ENCODE results near the gene KIF5A. TPM values are rescaled to one million over a fixed set of nuclear protein-coding genes. Genes with fewer than 3 reads are reported as not detected.

Gene KIF5A
- polyA plus RNA-seq, 1 of the 3 experiments (the other 2 are of a cell fraction) = 6.2 TPM

- POLR2A ChIA-PET = interaction anchor here (0.7 to 1.2 kb wide), 2 partner anchors 9 to 14 kb away, joined by 3 to 4 read pairs; partner anchors contain the start of gene DDIT3
- Histone ChIP-seq H3K4me1 (ENCODE audit: control insufficient read depth in 1 of 2, insufficient read depth in 2 of 2, low read depth in 1 of 2, low read length in 1 of 2) (no peaks in the 10 kb centered on the region), H3K27me3 (ENCODE audit: insufficient read depth) (no peaks in the 10 kb centered on the region), H3K79me2 (ENCODE audit: insufficient read depth) (peaks cover 13% of the 10 kb centered on the region), H3K4me2 (no peak overlapping the region), H4K20me1 (ENCODE audit: insufficient read depth) (no peaks in the 10 kb centered on the region), H3K9ac (no peak overlapping the region), H3K9me2 (no peaks in the 10 kb centered on the region), H3F3A (replicated peaks; ENCODE audit: insufficient read depth) (peaks cover 15% of the 10 kb centered on the region), H2AFZ (ENCODE audit: low read depth) (no peak overlapping the region), H3K27ac (ENCODE audit: low read depth in 2 of 2, low read length in 1 of 2) (no peak overlapping the region), H3K9me3 (no peaks in the 10 kb centered on the region), H3K36me3 (replicated peaks in 1 of 2; ENCODE audit: control insufficient read depth in 1 of 2, insufficient read depth in 2 of 2, low read length in 1 of 2) (peaks cover 63 to 91% of the 10 kb centered on the region in 2 experiments), H3K4me3 (ENCODE audit: low read depth in 2 of 2, low read length in 1 of 2) (no peak overlapping the region)
- CTCF ChIA-PET = interaction anchor here (0.6 to 2.7 kb wide), 6 partner anchors 10 to 232 kb away, joined by 3 to 11 read pairs (median 4); no protein-coding TSS in a partner anchor
- no peak for DNase-seq
- TF ChIP-seq SMC3 (IDR thresholded peaks at IDR 0.05; ENCODE audit: low read depth, low read length) (no peak), NRF1 (IDR thresholded peaks at IDR 0.05; ENCODE audit: low read depth, low read length) (no peak), CHD2 (IDR thresholded peaks at IDR 0.05; ENCODE audit: low read length, partially characterized antibody) (no peak)
- TF ChIP-seq, protein P1, sequence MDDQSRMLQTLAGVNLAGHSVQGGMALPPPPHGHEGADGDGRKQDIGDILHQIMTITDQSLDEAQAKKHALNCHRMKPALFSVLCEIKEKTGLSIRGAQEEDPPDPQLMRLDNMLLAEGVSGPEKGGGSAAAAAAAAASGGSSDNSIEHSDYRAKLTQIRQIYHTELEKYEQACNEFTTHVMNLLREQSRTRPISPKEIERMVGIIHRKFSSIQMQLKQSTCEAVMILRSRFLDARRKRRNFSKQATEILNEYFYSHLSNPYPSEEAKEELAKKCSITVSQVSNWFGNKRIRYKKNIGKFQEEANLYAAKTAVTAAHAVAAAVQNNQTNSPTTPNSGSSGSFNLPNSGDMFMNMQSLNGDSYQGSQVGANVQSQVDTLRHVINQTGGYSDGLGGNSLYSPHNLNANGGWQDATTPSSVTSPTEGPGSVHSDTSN (IDR thresholded peaks at IDR 0.05) = no peak
- WGBS (ENCODE audit: low lambda C conversion rate) = 97% methylated on average over 5 of the region's 5 CpGs
These were observed 15.6 kb upstream of the KIF5A start for GRCh38 chr12:57534250-57534649.

- H3K36me3 ChIP-seq (replicated peaks in 1 of 2; ENCODE audit: control insufficient read depth in 1 of 2, insufficient read depth in 2 of 2, low read length in 1 of 2) = peaks cover 64 to 86% of the 10 kb centered on the region in 2 experiments
These were observed 14.8 kb upstream of the KIF5A start for GRCh38 chr12:57534991-57535543.

More at GRCh38 chr12:57534991-57535543, 14.8 kb upstream of the KIF5A start:
- CTCF ChIA-PET = interaction anchor here (1.0 to 2.7 kb wide), 4 partner anchors 10 to 231 kb away, joined by 3 to 11 read pairs (median 7); partner anchors contain the start of gene DCTN2
- no peak overlapping the region for H3K9ac ChIP-seq
- no peaks in the 10 kb centered on the region for H3K4me1 ChIP-seq (ENCODE audit: control insufficient read depth in 1 of 2, insufficient read depth in 2 of 2, low read depth in 1 of 2, low read length in 1 of 2)
- no peak overlapping the region for H2AFZ ChIP-seq (ENCODE audit: low read depth)
- no peaks in the 10 kb centered on the region for H3K27me3 ChIP-seq (ENCODE audit: insufficient read depth)
- no peak overlapping the region for H3K4me2 ChIP-seq
- H4K20me1 ChIP-seq (ENCODE audit: insufficient read depth) = no peaks in the 10 kb centered on the region
- peaks cover 19% of the 10 kb centered on the region for H3K79me2 ChIP-seq (ENCODE audit: insufficient read depth)
- H3K4me3 ChIP-seq (ENCODE audit: low read depth in 2 of 2, low read length in 1 of 2) = no peak overlapping the region
- POLR2A ChIA-PET = interaction anchor here (0.7 to 1.2 kb wide), 2 partner anchors 8 to 15 kb away, joined by 3 to 4 read pairs; partner anchors contain the start of gene DDIT3
- no peak for TF ChIP-seq GATA2 (CRISPR knock-in tag; IDR thresholded peaks at IDR 0.05)
- TF ChIP-seq EZH2phosphoT487 (IDR thresholded peaks at IDR 0.05; ENCODE audit: borderline replicate concordance, low read depth) = no peak
- TF ChIP-seq NFIC (IDR thresholded peaks at IDR 0.05; ENCODE audit: borderline replicate concordance) = no peak
- no peak for TF ChIP-seq CHD2 (IDR thresholded peaks at IDR 0.05; ENCODE audit: low read length, partially characterized antibody)
- TF ChIP-seq MXI1 (IDR thresholded peaks at IDR 0.05; ENCODE audit: low read depth, low read length) = no peak
- TF ChIP-seq NRF1 (IDR thresholded peaks at IDR 0.05; ENCODE audit: low read depth, low read length) = no peak
- TF ChIP-seq RXRA (IDR thresholded peaks at IDR 0.05; ENCODE audit: borderline replicate concordance, low read depth) = no peak
- no peak for TF ChIP-seq POLR2AphosphoS5 (IDR thresholded peaks at IDR 0.05; ENCODE audit: low read depth, low read length)
- TF ChIP-seq RFX5 (IDR thresholded peaks at IDR 0.05; ENCODE audit: low read length) = no peak
- no peak for TF ChIP-seq RCOR1 (IDR thresholded peaks at IDR 0.05; ENCODE audit: low read length)
- no peak for TF ChIP-seq FOXJ3 (CRISPR knock-in tag; IDR thresholded peaks at IDR 0.05)
- TF ChIP-seq, protein P1 (IDR thresholded peaks at IDR 0.05) = no peak
- TF ChIP-seq USF1 (IDR thresholded peaks at IDR 0.05; ENCODE audit: borderline replicate concordance, low read depth) = no peak
- TF ChIP-seq MEF2A (IDR thresholded peaks at IDR 0.05; ENCODE audit: borderline replicate concordance, low read depth) = no peak
- no peak for TF ChIP-seq GABPA (IDR thresholded peaks at IDR 0.05; ENCODE audit: low read depth)
- TF ChIP-seq, protein P2, sequence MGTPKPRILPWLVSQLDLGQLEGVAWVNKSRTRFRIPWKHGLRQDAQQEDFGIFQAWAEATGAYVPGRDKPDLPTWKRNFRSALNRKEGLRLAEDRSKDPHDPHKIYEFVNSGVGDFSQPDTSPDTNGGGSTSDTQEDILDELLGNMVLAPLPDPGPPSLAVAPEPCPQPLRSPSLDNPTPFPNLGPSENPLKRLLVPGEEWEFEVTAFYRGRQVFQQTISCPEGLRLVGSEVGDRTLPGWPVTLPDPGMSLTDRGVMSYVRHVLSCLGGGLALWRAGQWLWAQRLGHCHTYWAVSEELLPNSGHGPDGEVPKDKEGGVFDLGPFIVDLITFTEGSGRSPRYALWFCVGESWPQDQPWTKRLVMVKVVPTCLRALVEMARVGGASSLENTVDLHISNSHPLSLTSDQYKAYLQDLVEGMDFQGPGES (IDR thresholded peaks at IDR 0.05; ENCODE audit: low read depth, low read length) = no peak
- TF ChIP-seq, protein P3, sequence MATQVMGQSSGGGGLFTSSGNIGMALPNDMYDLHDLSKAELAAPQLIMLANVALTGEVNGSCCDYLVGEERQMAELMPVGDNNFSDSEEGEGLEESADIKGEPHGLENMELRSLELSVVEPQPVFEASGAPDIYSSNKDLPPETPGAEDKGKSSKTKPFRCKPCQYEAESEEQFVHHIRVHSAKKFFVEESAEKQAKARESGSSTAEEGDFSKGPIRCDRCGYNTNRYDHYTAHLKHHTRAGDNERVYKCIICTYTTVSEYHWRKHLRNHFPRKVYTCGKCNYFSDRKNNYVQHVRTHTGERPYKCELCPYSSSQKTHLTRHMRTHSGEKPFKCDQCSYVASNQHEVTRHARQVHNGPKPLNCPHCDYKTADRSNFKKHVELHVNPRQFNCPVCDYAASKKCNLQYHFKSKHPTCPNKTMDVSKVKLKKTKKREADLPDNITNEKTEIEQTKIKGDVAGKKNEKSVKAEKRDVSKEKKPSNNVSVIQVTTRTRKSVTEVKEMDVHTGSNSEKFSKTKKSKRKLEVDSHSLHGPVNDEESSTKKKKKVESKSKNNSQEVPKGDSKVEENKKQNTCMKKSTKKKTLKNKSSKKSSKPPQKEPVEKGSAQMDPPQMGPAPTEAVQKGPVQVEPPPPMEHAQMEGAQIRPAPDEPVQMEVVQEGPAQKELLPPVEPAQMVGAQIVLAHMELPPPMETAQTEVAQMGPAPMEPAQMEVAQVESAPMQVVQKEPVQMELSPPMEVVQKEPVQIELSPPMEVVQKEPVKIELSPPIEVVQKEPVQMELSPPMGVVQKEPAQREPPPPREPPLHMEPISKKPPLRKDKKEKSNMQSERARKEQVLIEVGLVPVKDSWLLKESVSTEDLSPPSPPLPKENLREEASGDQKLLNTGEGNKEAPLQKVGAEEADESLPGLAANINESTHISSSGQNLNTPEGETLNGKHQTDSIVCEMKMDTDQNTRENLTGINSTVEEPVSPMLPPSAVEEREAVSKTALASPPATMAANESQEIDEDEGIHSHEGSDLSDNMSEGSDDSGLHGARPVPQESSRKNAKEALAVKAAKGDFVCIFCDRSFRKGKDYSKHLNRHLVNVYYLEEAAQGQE (IDR thresholded peaks at IDR 0.05; ENCODE audit: low read depth, low read length) = no peak
- 91% methylated on average over 2 of the region's 3 CpGs for WGBS (ENCODE audit: low lambda C conversion rate)
- H3F3A ChIP-seq (replicated peaks; ENCODE audit: insufficient read depth) = peaks cover 18% of the 10 kb centered on the region
- H3K9me2 ChIP-seq = no peaks in the 10 kb centered on the region
- no peaks in the 10 kb centered on the region for H3K9me3 ChIP-seq
- no peak overlapping the region for H3K27ac ChIP-seq (ENCODE audit: low read depth in 2 of 2, low read length in 1 of 2)
- no peak for DNase-seq
